Colonic mucosa (tissue), 4 donors: ENCODE measurements around the gene CHAD. TPM values are rescaled to one million over a fixed set of nuclear protein-coding genes. Genes with fewer than 3 reads are reported as not detected.

Source experiments
- DNase-seq: peaks from one replicate; pipeline ENCODE4 v3.0.0-alpha.2; 2020
- H3K27ac ChIP-seq: fragments of 200-600 bp; one replicate; pipeline ENCODE4 v1.8.0; 2021
- H3K27me3 ChIP-seq: fragments of 200-600 bp; one replicate; pipeline ENCODE4 v1.8.0; 2021
- H3K36me3 ChIP-seq: fragments of 200-600 bp; one replicate; pipeline ENCODE4 v1.8.0; 2021
- H3K4me1 ChIP-seq: fragments of 200-600 bp; one replicate; pipeline ENCODE4 v1.8.0; 2021; ENCODE audit warnings: mild to moderate bottlenecking
- H3K4me3 ChIP-seq: fragments of 200-600 bp; one replicate; pipeline ENCODE4 v1.8.0; 2021
- H3K9ac ChIP-seq, 2 donors: one replicate each; pipeline ENCODE4 v1.7.0; 2013; ENCODE audit warnings: control low read depth in 2 of 2, low read depth in 2 of 2, low read length in 2 of 2
- H3K9me3 ChIP-seq: fragments of 200-600 bp; one replicate; pipeline ENCODE4 v1.8.0; 2021
- CTCF ChIP-seq: fragments of 200-600 bp; IDR thresholded peaks from one replicate; pipeline ENCODE4 v1.8.0; 2022; ENCODE audit warnings: antibody characterized with exemption, mild to moderate bottlenecking
- intact Hi-C: fragments of 100-400 bp; cut with DNase I; formaldehyde crosslinking; loops from one replicate; pipeline ENCODE4 v1.14.1; 2022
- total RNA-seq, 2 donors: library from RNA; stranded (reverse); fragmentation: NEBNext Ultra II Directional in 1 of 2; extraction: Animal tissue kit (Norgen Biotek cat#: 25700) in 1 of 2; gene quantifications; one replicate each; pipeline ENCODE4 v1.2.1, GENCODE V29; 2021
- donor health status: healthy.
- donor health status: DM: no; HTN: no; CAD: no.
- donor health status: DM: no; HTN: no; CAD: no.

The CHAD gene
- total RNA-seq, 2 donors from 2014 or later = 1.8 to 3.6 TPM

GRCh38 chr17:50491505-50491904 lies 22.8 kb upstream of the CHAD start:
- no peak for TF ChIP-seq CTCF
- Histone ChIP-seq H3K4me1 (no peaks in the 10 kb centered on the region), H3K36me3 (no peaks in the 10 kb centered on the region), H3K27ac (no peak overlapping the region), H3K9me3 (no peaks in the 10 kb centered on the region), H3K9ac (no peak overlapping the region), H3K27me3 (no peaks in the 10 kb centered on the region), H3K4me3 (no peak overlapping the region)
- intact Hi-C loops = no loop called here
- no peak for DNase-seq

- intact Hi-C loops = loop anchor here (5.0 to 10.0 kb wide), 2 partner anchors 136 to 208 kb away; no protein-coding TSS in a partner anchor
- H3K36me3 ChIP-seq = no peaks in the 10 kb centered on the region
- no peak overlapping the region for H3K4me3 ChIP-seq
- DNase-seq = no peak
- H3K9ac ChIP-seq = no peak overlapping the region
- H3K4me1 ChIP-seq = no peaks in the 10 kb centered on the region
- H3K27ac ChIP-seq = no peak overlapping the region
- H3K27me3 ChIP-seq = no peaks in the 10 kb centered on the region
- H3K9me3 ChIP-seq = no peaks in the 10 kb centered on the region
- TF ChIP-seq CTCF = no peak
Observed at GRCh38 chr17:50488880-50489279, 20.2 kb upstream of the CHAD start.

GRCh38 chr17:50487213-50488096 lies 18.8 kb upstream of the CHAD start:
- H3K4me3 ChIP-seq = no peak overlapping the region
- H3K9me3 ChIP-seq = no peaks in the 10 kb centered on the region
- DNase-seq = no peak
- no peak for TF ChIP-seq CTCF
- no peaks in the 10 kb centered on the region for H3K36me3 ChIP-seq
- intact Hi-C loops = loop anchor here (5.0 to 10.0 kb wide), 2 partner anchors 137 to 210 kb away; no protein-coding TSS in a partner anchor
- H3K4me1 ChIP-seq = no peaks in the 10 kb centered on the region
- no peak overlapping the region for H3K27ac ChIP-seq
- H3K27me3 ChIP-seq = no peaks in the 10 kb centered on the region
- no peak overlapping the region for H3K9ac ChIP-seq

GRCh38 chr17:50484386-50485155 lies 15.9 kb upstream of the CHAD start:
- TF ChIP-seq CTCF = no peak
- Histone ChIP-seq H3K4me3 (no peak overlapping the region), H3K9ac (no peak overlapping the region), H3K36me3 (no peaks in the 10 kb centered on the region), H3K9me3 (no peaks in the 10 kb centered on the region), H3K4me1 (peaks cover 6% of the 10 kb centered on the region), H3K27ac (no peak overlapping the region), H3K27me3 (no peaks in the 10 kb centered on the region)
- no peak for DNase-seq
- intact Hi-C loops = loop anchor here (5.0 to 10.0 kb wide), 3 partner anchors 53 to 213 kb away; no protein-coding TSS in a partner anchor

- Histone ChIP-seq H3K4me3 (no peak overlapping the region), H3K36me3 (no peaks in the 10 kb centered on the region), H3K9me3 (no peaks in the 10 kb centered on the region), H3K4me1 (peaks cover 7% of the 10 kb centered on the region), H3K9ac (no peak overlapping the region), H3K27me3 (no peaks in the 10 kb centered on the region), H3K27ac (no peak overlapping the region)
- DNase-seq = no peak
- no peak for TF ChIP-seq CTCF
- intact Hi-C loops = loop anchor here (5.0 to 10.0 kb wide), 2 partner anchors 54 to 142 kb away; no protein-coding TSS in a partner anchor
Observed at GRCh38 chr17:50483266-50483665, 14.6 kb upstream of the CHAD start.
